B cell (primary cell): Measurements from ENCODE around the gene CSNK2B. TPM values are rescaled to one million over a fixed set of nuclear protein-coding genes. Genes with fewer than 3 reads are reported as not detected.

ENCODE experiments used
- ATAC-seq: fragments of 200-7000 bp; cut with Tn5 transposase; one replicate; pipeline ENCODE4 v1.10.0; 2021; ENCODE audit warnings: low read depth, mild to moderate bottlenecking, moderate number of reproducible peaks, moderate library complexity
- CTCF ChIA-PET: fragments of 350-600 bp; sonication (Branson Sonifier 250); formaldehyde crosslinking; loops from one replicate; lab custom pipeline; 2021; ENCODE audit warnings: antibody characterized with exemption, inconsistent platforms; lab: Charles Lee
- POLR2A ChIA-PET: fragments of 350-600 bp; sonication (Branson Sonifier 250); formaldehyde crosslinking; loops from one replicate; lab custom pipeline; 2021; ENCODE audit warnings: antibody characterized with exemption; lab: Charles Lee
- DNase-seq: peaks from one replicate; pipeline ENCODE4 v3.0.0; 2013
- H2AFZ ChIP-seq: 2 replicates; pipeline ENCODE4 v1.6.1; 2012; ENCODE audit warnings: mild to moderate bottlenecking, low read depth, low read length; ENCODE audit not compliant: insufficient read depth, poor library complexity, severe bottlenecking
- H3K27ac ChIP-seq, 2 donors: 1 replicate in 1 of 2; 2 replicates in 1 of 2; pipeline ENCODE4 v1.5.1; 2012 to 2013; ENCODE audit warnings: low read length in 2 of 2, mild to moderate bottlenecking in 2 of 2, moderate library complexity in 1 of 2
- H3K27me3 ChIP-seq, 4 experiments: fragments of 200-600 bp in 1 of 4; sonication (generic) in 1 of 4; replicated peaks in 1 of 4; 1 replicate in 2 of 4; 2 replicates in 2 of 4; pipeline versions ENCODE4 v1.6.1 to v1.7.0; 2013 to 2016; ENCODE audit warnings: low read length in 3 of 4, mild to moderate bottlenecking in 2 of 4, mixed read lengths in 1 of 4, moderate library complexity in 1 of 4; ENCODE audit not compliant: insufficient read depth in 4 of 4, control insufficient read depth in 3 of 4; ENCODE audit errors: control extremely low read depth in 1 of 4
- H3K36me3 ChIP-seq, 2 experiments: replicated peaks in 1 of 2; 1 replicate in 1 of 2; 2 replicates in 1 of 2; pipeline versions ENCODE4 v1.6.1 to v1.7.1; 2013; ENCODE audit warnings: low read length in 1 of 2; ENCODE audit not compliant: insufficient read depth in 2 of 2, control insufficient read depth in 1 of 2; ENCODE audit errors: control extremely low read depth in 1 of 2, extremely low read depth in 1 of 2
- H3K4me1 ChIP-seq, 2 donors: fragments of 200-600 bp in 1 of 2; sonication (generic) in 1 of 2; 1 replicate in 1 of 2; 2 replicates in 1 of 2; pipeline versions ENCODE4 v1.5.1 to v1.6.1; 2013 to 2017; ENCODE audit warnings: low read length in 2 of 2; ENCODE audit not compliant: control insufficient read depth in 2 of 2, insufficient read depth in 2 of 2
- H3K4me2 ChIP-seq: replicated peaks from 2 replicates; pipeline ENCODE3; 2012; ENCODE audit warnings: mild to moderate bottlenecking, low read depth, low read length; ENCODE audit not compliant: poor library complexity, severe bottlenecking
- H3K4me3 ChIP-seq, 5 experiments: fragments of 200-600 bp in 1 of 5; sonication (generic) in 1 of 5; 1 replicate in 3 of 5; 2 replicates in 2 of 5; pipeline versions ENCODE4 v1.5.1 to v1.7.0; 2011 to 2016; ENCODE audit warnings: low read length in 4 of 5, mild to moderate bottlenecking in 4 of 5, low read depth in 2 of 5, control low read depth in 1 of 5, moderate library complexity in 1 of 5; ENCODE audit not compliant: insufficient read depth in 1 of 5; ENCODE audit errors: control extremely low read depth in 1 of 5, extremely low read depth in 1 of 5
- H3K79me2 ChIP-seq: fragments of 200-600 bp; sonication (generic); one replicate; pipeline ENCODE4 v1.6.0; 2016; ENCODE audit warnings: low read length; ENCODE audit not compliant: control insufficient read depth, insufficient read depth
- H3K9ac ChIP-seq: fragments of 200-600 bp; sonication (generic); 2 replicates; pipeline ENCODE4 v1.6.1; 2017; ENCODE audit warnings: mild to moderate bottlenecking, low read length, moderate library complexity
- H3K9me3 ChIP-seq, 3 donors: one replicate each; pipeline versions ENCODE4 v1.6.1 to v1.7.1; 2013; ENCODE audit warnings: low read length in 2 of 3; ENCODE audit not compliant: control insufficient read depth in 2 of 3, insufficient read depth in 1 of 3; ENCODE audit errors: control extremely low read depth in 1 of 3
- H4K20me1 ChIP-seq: 2 replicates; pipeline ENCODE4 v1.6.0; 2012; ENCODE audit warnings: mild to moderate bottlenecking, low read length; ENCODE audit not compliant: insufficient read depth, control insufficient read depth, poor library complexity, severe bottlenecking
- H3K27ac Mint-ChIP-seq: one replicate; pipeline ENCODE4 v1.8.0; 2021; ENCODE audit warnings: mixed read lengths
- H3K27me3 Mint-ChIP-seq: one replicate; pipeline ENCODE4 v1.8.0; 2021; ENCODE audit warnings: mixed read lengths
- H3K4me1 Mint-ChIP-seq: one replicate; pipeline ENCODE4 v1.8.0; 2021; ENCODE audit warnings: mixed read lengths
- H3K4me3 Mint-ChIP-seq: one replicate; pipeline ENCODE4 v1.8.0; 2021; ENCODE audit warnings: mixed read lengths
- H3K9me3 Mint-ChIP-seq: one replicate; pipeline ENCODE4 v1.8.0; 2022; ENCODE audit warnings: mixed read lengths; ENCODE audit not compliant: insufficient read depth
- CTCF ChIP-seq: fragments of 200-600 bp; IDR thresholded peaks from one replicate; pipeline ENCODE4 v1.8.0; 2022; ENCODE audit warnings: antibody characterized with exemption, mild to moderate bottlenecking
- EZH2 ChIP-seq: IDR thresholded peaks from 2 replicates; pipeline ENCODE4 v1.6.1; 2012; ENCODE audit warnings: borderline replicate concordance, low read depth, mild to moderate bottlenecking, moderate library complexity, low read length; ENCODE audit not compliant: insufficient read depth, poor library complexity, severe bottlenecking
- WGBS: methylation state at CpG from one replicate; pipeline ENCODE4 v1.1.5; 2013; ENCODE audit warnings: missing lambda C conversion rate; ENCODE audit not compliant: insufficient coverage; 5-methylcytosine and 5-hydroxymethylcytosine counted together
- intact Hi-C: fragments of 100-400 bp; cut with micrococcal nuclease; formaldehyde crosslinking; loops from one replicate; pipeline ENCODE4 v1.10.0; 2022
- polyA plus RNA-seq: library from polyadenylated mRNA; depleted of rRNA; stranded (reverse); fragments of >200 nt; gene quantifications from 2 replicates; pipeline ENCODE4 v1.2.3, GENCODE V29; 2012
- total RNA-seq, 2 donors: library from RNA; stranded (reverse); fragments of 120-200 nt in 1 of 2; gene quantifications; 1 replicate in 1 of 2; 2 replicates in 1 of 2; pipeline versions ENCODE4 v1.2.3 to v1.2.4, GENCODE V29; 2013 to 2022

Gene CSNK2B
- total and polyA plus RNA-seq, 2 donors (not counting 1 experiment from before 2014, with no cell fraction given): 142 to 146 TPM

- peaks cover 4 to 33% of the 10 kb centered on the region in 2 experiments for H3K36me3 ChIP-seq
- H3K9ac ChIP-seq: peak within 1 kb of the TSS; percentile 90
- ATAC-seq (peak; percentile 28), DNase-seq (no peak)
- peak within 1 kb of the TSS; percentile 90 for H3K4me2 ChIP-seq
- CTCF ChIA-PET: interaction anchor here (0.8 to 2.3 kb wide), 5 partner anchors 15 to 70 kb away, joined by 5 to 9 read pairs (median 5); partner anchors contain the start of gene NCR3
- peak within 1 kb of the TSS; percentile 95 for H3K27ac Mint-ChIP-seq
- H3K79me2 ChIP-seq: peaks cover 21% of the 10 kb centered on the region
- no peaks in the 10 kb centered on the region for H3K27me3 Mint-ChIP-seq
- H2AFZ ChIP-seq: peak within 1 kb of the TSS; percentile 76
- H3K9me3 ChIP-seq: peaks cover 0 to 6% (median 0%) of the 10 kb centered on the region in 3 donors
- peak within 1 kb of the TSS; percentile 69 to 90 (median 84) for H3K4me3 ChIP-seq
- TF ChIP-seq CTCF (no peak), EZH2 (no peak)
- WGBS: under 1% methylated on average over 43 of the region's 67 CpGs
- peaks cover 37% of the 10 kb centered on the region for H3K4me1 Mint-ChIP-seq
- intact Hi-C loops: loop anchor here (1.0 to 5.0 kb wide), 9 partner anchors 22 to 337 kb away; partner anchors contain the start of genes BAG6, EHMT2, LSM2 and NELFE
- peak within 1 kb of the TSS; percentile 86 for H3K4me3 Mint-ChIP-seq
- no peaks in the 10 kb centered on the region for H3K9me3 Mint-ChIP-seq
- H3K27me3 ChIP-seq: no peaks in the 10 kb centered on the region
- POLR2A ChIA-PET: interaction anchor here (0.6 to 1.7 kb wide), 13 partner anchors 18 to 408 kb away, joined by 3 to 7 read pairs (median 5); partner anchors contain the start of genes ATP6V1G2, BAG6, C6orf47 and DDX39B
- peaks cover 19 to 27% of the 10 kb centered on the region in 2 donors for H3K4me1 ChIP-seq
- H4K20me1 ChIP-seq: peaks cover 6% of the 10 kb centered on the region
- peak within 1 kb of the TSS; percentile 97 to 99 for H3K27ac ChIP-seq
These were observed 45.1 kb upstream of the CSNK2B start, which contains the start of gene PRRC2A for GRCh38 chr6:31620586-31621319. Gene PRRC2A, plus strand, starts transcription at chr6:31620715. Its CDS starts 2,075 bp downstream, at chr6:31622790.
